Right cardiac atrium (tissue), 5 donors: ENCODE measurements around the gene CSMD2. TPM values are rescaled to one million over a fixed set of nuclear protein-coding genes. Genes with fewer than 3 reads are reported as not detected.
A peak's percentile ranks its signal among the peaks of the same experiment; 100 is the strongest.

Experiments used
- ATAC-seq, 2 donors: fragments of 200-7000 bp; cut with Tn5 transposase; one replicate each; pipeline versions ENCODE4 v1.8.0 to v1.9.1; 2020; ENCODE audit warnings: moderate library complexity in 2 of 2, mild to moderate bottlenecking in 1 of 2
- DNase-seq, 3 donors: peaks; one replicate each; pipeline ENCODE4 v3.0.0-alpha.2; 2020
- H3K27ac ChIP-seq: one replicate; pipeline ENCODE4 v1.5.1; 2013; ENCODE audit warnings: mild to moderate bottlenecking, low read length, control low read depth, moderate library complexity
- H3K27me3 ChIP-seq: one replicate; pipeline ENCODE4 v1.6.1; 2013; ENCODE audit not compliant: control insufficient read depth, insufficient read depth
- H3K4me1 ChIP-seq: one replicate; pipeline ENCODE4 v1.6.1; 2013; ENCODE audit warnings: low read length; ENCODE audit not compliant: control insufficient read depth, insufficient read depth
- H3K4me3 ChIP-seq: one replicate; pipeline ENCODE4 v1.5.1; 2013; ENCODE audit warnings: low read length, control low read depth
- H3K9me3 ChIP-seq: one replicate; pipeline ENCODE4 v1.6.1; 2013; ENCODE audit warnings: low read length; ENCODE audit not compliant: control insufficient read depth
- WGBS: extraction: QIAGEN DNeasy Blood & Tissue Kit; methylation state at CpG from one replicate; pipeline ENCODE4 v1.1.7; 2013; 5-methylcytosine and 5-hydroxymethylcytosine counted together
- intact Hi-C, 4 donors: fragments of 100-400 bp; cut with DNase I; formaldehyde crosslinking; loops; one replicate each; pipeline versions ENCODE4 v1.11.0 to v1.14.0; 2022 to 2023
- polyA plus RNA-seq: library from polyadenylated mRNA; stranded (reverse); fragments of 200-250 nt; gene quantifications from one replicate; pipeline ENCODE4 v1.2.3, GENCODE V29; 2013
- total RNA-seq, 4 donors: library from RNA; stranded (reverse); fragmentation: NEBNext Ultra II Directional; extraction: Animal tissue kit (Norgen Biotek cat#: 25700); gene quantifications; one replicate each; pipeline ENCODE4 v1.2.1, GENCODE V29; 2021
- donor health status: healthy with polysubstance abuse.
- donor health status: DM: no; HTN: yes; CAD: no.
- donor health status: DM: no; HTN: no; CAD: no.
- donor health status: DM: no; HTN: yes; CAD: no; lungs with severe emphysema.
- donor health status: DM: yes; HTN: yes; CAD: no.

The CSMD2 gene
- total and polyA plus RNA-seq, 5 donors = 0.11 to 0.59 (median 0.38) TPM

DNA sequence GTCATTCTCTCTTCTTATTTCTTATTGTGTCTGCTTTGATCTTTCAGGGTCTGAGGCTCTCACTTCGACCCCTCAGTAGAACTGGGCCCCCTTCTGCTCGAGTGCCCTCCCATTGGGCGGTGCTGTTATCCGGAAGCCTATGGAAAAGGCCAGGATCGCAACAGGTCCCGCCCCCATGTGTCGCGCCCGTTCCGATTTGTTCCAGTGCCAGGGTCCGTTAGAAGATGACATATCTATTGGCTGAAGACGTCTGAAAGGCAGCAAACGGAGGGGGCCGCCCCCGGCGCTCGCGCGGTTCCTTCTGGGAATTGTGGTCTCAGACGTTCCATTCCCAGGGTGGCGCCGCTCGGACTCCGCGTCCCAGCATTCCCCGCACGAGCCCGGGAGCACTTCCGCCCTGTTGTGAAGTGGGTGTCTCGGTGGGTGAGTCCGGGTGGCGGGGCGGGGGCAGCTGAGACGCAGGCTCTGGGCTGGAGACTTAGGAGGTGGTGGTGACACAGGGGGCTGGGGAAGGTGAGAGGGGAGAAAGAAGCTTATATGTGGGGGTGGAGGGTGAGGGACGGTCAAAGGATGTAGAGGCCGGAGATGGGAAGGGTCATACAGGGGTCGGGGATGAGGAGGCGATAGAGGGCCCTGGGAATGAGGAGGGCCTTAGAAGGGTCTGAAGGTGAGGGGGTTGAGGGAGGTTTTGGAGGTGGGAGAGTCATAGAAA lies 692.6 kb downstream of the CSMD2 start, which contains the start of gene ZSCAN20:
Gene ZSCAN20, plus strand, starts transcription at position 377 of the 712 bp plus-strand sequence. CDS start 6,644 bp downstream, outside the sequence.
- ATAC-seq (peak; percentile 95 to 96), DNase-seq (peak; percentile 98 to 99 (median 99))
- intact Hi-C loops = loop anchor here in 2 of 4 donors (5.0 to 10.0 kb wide), 3 partner anchors 140 to 335 kb away; no protein-coding TSS in a partner anchor
- no peaks in the 10 kb centered on the region for H3K9me3 ChIP-seq
- no peaks in the 10 kb centered on the region for H3K27me3 ChIP-seq
- H3K4me3 ChIP-seq = peak within 1 kb of the TSS; percentile 63
- peaks cover 5% of the 10 kb centered on the region for H3K4me1 ChIP-seq
- under 1% methylated on average over 38 of the region's 38 CpGs for WGBS
- H3K27ac ChIP-seq = peak within 1 kb of the TSS; percentile 71

DNA sequence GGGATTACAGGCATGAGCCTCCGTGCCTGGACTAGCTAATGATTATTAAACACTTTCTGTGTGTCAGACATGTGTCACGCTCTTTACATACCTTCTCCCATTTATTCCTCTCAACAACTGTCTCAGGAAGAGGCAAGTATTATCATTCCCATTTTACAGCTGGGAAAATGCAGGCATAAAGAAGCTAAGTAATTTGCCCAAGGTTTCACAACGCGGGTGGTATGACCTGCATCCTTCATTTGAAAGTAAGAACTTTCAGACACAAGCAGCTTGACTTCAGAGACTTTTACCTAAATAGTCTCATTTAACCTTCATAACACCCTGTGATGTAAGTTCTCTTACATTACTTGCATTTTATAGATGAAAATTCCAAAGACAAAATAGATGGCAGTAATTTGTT lies 693.6 kb downstream of the CSMD2 start:
- Histone ChIP-seq H3K9me3 (no peaks in the 10 kb centered on the region), H3K27ac (no peak overlapping the region), H3K4me1 (peaks cover 7% of the 10 kb centered on the region), H3K27me3 (no peaks in the 10 kb centered on the region), H3K4me3 (no peak overlapping the region)
- DNase-seq (no peak), ATAC-seq (no peak)
- 92% methylated on average over 4 of the region's 4 CpGs for WGBS
- intact Hi-C loops = loop anchor here in 2 of 4 donors (2.0 to 10.0 kb wide), 4 partner anchors 141 to 334 kb away; no protein-coding TSS in a partner anchor

DNA sequence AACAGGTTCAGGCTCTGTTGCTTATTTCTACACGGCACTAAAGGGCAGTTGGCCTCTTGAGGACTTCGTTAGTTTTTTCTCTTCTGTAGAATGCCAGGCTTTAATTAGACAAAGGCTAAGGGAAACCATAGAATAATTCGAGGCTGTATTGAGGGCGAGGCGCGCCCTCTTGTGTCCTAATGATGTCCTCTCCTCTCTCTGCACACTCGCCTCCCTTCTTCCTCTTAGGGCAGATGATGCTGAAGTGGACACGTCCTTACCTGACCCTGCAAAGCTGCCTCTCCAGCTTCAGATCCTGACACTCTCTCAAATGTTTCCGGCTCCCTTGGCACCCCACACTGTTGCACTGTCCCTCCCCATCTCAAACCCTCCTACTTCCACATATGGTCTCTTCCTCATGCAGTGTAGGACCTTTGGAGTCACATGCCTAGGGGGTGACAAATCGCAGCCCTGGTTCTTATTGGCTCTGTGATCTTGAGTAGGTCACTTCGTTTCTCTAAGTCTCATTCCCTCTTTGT lies 694.5 kb downstream of the CSMD2 start:
- ATAC-seq (peak; percentile 62 to 63), DNase-seq (peak; percentile 75 to 92 (median 87))
- 3% methylated on average over 11 of the region's 11 CpGs for WGBS
- H3K4me1 ChIP-seq = peaks cover 12% of the 10 kb centered on the region
- no peak overlapping the region for H3K4me3 ChIP-seq
- intact Hi-C loops = loop anchor here in 2 of 4 donors (2.0 to 10.0 kb wide), 4 partner anchors 142 to 333 kb away; no protein-coding TSS in a partner anchor
- no peaks in the 10 kb centered on the region for H3K9me3 ChIP-seq
- peak overlapping the region; percentile 49 for H3K27ac ChIP-seq
- no peaks in the 10 kb centered on the region for H3K27me3 ChIP-seq

DNA sequence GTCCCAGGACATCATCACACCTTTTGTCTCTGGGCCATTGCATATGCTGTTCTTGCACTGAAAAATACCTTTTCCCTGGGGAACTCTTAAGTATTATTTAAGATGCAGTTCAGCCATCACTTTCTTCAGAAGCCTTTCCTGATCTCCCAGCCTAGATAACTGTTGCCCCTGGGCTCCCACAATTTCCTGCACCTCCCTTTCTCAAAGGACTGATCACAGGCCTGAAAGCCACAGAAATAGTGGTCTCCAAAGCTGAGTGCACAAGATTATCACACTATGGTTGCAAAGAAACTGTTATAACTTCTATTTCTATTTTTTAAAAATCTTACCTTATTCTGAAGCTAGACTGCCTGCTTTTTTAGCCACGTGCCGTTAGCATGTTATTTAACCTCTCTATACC lies 695.3 kb downstream of the CSMD2 start:
- H3K27me3 ChIP-seq = no peaks in the 10 kb centered on the region
- no peaks in the 10 kb centered on the region for H3K9me3 ChIP-seq
- intact Hi-C loops = loop anchor here (2.0 to 10.0 kb wide), 10 partner anchors 85 to 355 kb away; no protein-coding TSS in a partner anchor
- 90% methylated on average over 2 of the region's 2 CpGs for WGBS
- no peak for ATAC-seq
- H3K4me1 ChIP-seq = peaks cover 10% of the 10 kb centered on the region
- no peak overlapping the region for H3K4me3 ChIP-seq
- H3K27ac ChIP-seq = no peak overlapping the region
- DNase-seq = no peak

DNA sequence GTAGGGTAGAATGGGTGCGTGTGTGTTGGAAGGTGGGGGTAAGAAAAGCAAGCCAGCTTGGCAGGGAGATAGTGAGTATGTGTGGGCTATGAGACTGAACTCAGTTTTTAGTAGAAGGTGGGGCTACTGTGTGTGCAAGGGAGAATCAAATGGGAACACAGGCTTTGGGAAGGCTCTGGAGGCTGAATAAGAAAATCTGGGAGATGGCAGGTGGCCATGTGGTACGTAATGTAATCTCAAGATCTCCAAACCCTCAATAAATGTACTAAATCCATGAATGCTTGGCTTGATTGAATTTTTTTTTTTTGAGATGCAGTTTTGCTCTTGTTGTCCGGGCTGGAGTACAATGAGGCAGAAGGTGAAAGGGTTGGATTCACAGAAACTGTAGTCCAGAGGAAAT lies 696.1 kb downstream of the CSMD2 start:
- DNase-seq (no peak), ATAC-seq (no peak)
- no peaks in the 10 kb centered on the region for H3K27me3 ChIP-seq
- intact Hi-C loops = loop anchor here (5.0 to 10.0 kb wide), 6 partner anchors 84 to 354 kb away; no protein-coding TSS in a partner anchor
- H3K27ac ChIP-seq = no peak overlapping the region
- 82% methylated on average over 3 of the region's 3 CpGs for WGBS
- H3K4me3 ChIP-seq = no peak overlapping the region
- no peaks in the 10 kb centered on the region for H3K9me3 ChIP-seq
- peaks cover 10% of the 10 kb centered on the region for H3K4me1 ChIP-seq

DNA sequence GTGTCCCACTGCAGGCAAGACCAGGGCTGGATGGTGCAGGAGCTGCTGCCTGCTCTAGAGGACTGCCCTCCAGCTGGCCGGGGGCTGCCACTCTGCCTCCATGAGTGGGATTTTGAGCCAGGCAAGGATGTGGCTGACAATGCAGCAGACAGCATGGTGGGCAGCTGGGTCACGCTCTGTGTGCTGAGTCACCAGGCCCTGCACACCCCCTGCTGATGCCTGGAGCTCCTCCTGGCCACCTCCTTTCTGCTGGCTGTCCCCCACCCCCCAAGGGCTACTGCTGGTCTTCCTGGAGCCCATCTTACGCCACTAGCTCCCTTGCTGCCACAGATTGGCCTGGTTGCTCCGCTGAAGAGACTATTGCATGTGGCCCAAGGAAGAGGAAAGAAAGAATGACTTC lies 696.5 kb downstream of the CSMD2 start:
- Histone ChIP-seq H3K4me3 (no peak overlapping the region), H3K4me1 (peaks cover 10% of the 10 kb centered on the region), H3K9me3 (no peaks in the 10 kb centered on the region), H3K27ac (no peak overlapping the region), H3K27me3 (no peaks in the 10 kb centered on the region)
- intact Hi-C loops = loop anchor here (5.0 to 10.0 kb wide), 6 partner anchors 84 to 354 kb away; no protein-coding TSS in a partner anchor
- WGBS = 93% methylated on average over 4 of the region's 4 CpGs
- DNase-seq (no peak), ATAC-seq (no peak)

DNA sequence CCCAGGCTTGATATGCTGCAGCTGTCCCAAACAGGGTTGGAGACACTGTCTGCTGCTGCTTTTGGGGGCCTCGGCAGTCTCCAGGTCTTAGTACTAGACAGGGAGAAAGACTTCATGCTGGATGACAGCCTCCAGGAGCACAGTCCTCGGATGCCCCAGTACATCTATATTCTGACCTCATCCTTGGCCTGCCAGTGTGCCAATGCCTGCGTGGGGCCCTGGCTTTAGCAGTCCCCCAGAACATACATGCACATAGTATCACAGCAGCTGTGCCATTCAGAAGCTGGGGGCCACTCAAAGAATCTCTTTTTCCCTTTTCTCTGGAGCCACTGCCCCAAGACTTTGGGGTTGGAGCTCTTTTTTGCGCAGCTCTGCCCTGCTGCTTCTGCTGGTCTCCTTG lies 697.0 kb downstream of the CSMD2 start:
- Histone ChIP-seq H3K27me3 (no peaks in the 10 kb centered on the region), H3K4me3 (no peak overlapping the region), H3K4me1 (peaks cover 9% of the 10 kb centered on the region), H3K27ac (no peak overlapping the region), H3K9me3 (no peaks in the 10 kb centered on the region)
- intact Hi-C loops = loop anchor here (5.0 to 10.0 kb wide), 6 partner anchors 83 to 353 kb away; no protein-coding TSS in a partner anchor
- 79% methylated on average over 4 of the region's 4 CpGs for WGBS
- ATAC-seq (no peak), DNase-seq (no peak)

DNA sequence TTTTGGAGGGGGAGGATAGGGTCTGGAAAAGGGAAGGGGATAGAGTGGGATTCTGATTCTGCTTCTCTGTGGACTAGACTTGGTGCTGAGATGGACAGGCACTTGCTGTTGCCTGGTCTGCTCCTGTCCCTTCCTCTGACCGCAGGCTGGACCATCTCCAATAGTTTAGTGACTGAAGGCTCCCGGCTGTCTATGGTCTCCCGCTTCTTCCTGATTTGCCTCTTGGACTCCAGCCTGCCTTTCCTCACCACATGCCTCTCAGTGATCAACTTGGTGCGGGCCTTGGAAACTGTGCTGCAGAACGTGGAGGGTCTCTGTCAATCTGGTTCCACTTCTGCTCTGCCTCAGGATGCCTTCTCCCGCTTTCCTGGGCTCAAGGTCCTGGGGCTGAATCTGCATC lies 698.9 kb downstream of the CSMD2 start:
- Histone ChIP-seq H3K9me3 (no peaks in the 10 kb centered on the region), H3K27me3 (no peaks in the 10 kb centered on the region), H3K4me1 (peaks cover 8% of the 10 kb centered on the region), H3K27ac (no peak overlapping the region), H3K4me3 (no peak overlapping the region)
- ATAC-seq (peak in 1 of 2 donors; percentile 18), DNase-seq (peak in 1 of 3 donors; percentile 71)
- WGBS = 18% methylated on average over 6 of the region's 6 CpGs
- intact Hi-C loops = loop anchor here (5.0 to 10.0 kb wide), 6 partner anchors 81 to 351 kb away; no protein-coding TSS in a partner anchor

DNA sequence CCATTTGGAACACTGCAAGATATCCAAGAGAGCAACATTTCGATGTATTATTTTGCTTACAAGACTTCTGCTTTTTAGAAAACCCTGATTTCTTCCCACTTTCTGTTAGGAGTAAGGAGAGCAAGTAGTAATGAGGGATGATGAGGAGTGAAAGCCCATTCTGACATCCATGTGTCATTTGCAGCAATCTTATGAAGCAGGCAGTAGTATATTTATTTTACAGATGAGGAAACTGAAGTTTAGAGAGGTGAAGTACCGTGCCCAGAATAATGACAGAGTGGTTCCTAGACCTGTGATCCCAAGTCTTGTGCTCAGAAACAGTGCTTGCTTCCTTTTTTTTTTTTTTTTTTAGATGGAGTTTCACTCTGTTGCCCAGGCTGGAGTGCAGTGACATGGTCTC lies 699.7 kb downstream of the CSMD2 start:
- Histone ChIP-seq H3K27ac (no peak overlapping the region), H3K4me3 (no peak overlapping the region), H3K9me3 (no peaks in the 10 kb centered on the region), H3K4me1 (peaks cover 11% of the 10 kb centered on the region), H3K27me3 (no peaks in the 10 kb centered on the region)
- WGBS = 89% methylated on average over 2 of the region's 2 CpGs
- intact Hi-C loops = loop anchor here (5.0 to 10.0 kb wide), 6 partner anchors 81 to 351 kb away; no protein-coding TSS in a partner anchor
- DNase-seq = no peak
- ATAC-seq = no peak

DNA sequence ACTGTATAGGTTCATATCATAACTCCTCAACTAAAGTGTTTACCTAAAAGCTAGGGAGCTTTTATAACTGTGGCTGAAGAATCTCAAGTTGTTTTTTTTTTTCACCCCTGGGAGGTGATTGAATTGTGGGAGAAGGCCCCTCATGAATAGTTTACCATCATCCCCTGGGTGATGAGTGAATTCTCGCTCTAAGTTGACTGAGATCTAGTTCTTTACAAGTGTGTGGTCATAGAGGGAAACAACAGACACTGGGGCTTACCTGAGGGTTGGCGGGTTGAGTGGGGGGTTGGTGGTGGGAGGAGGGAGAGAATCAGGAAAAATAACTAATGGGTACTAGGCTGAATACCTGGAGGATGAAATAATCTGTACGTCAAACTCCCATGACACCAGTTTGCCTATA lies 700.5 kb downstream of the CSMD2 start:
- H3K4me3 ChIP-seq = no peak overlapping the region
- no peak for ATAC-seq
- intact Hi-C loops = loop anchor here (10.0 kb wide), 4 partner anchors 80 to 350 kb away; no protein-coding TSS in a partner anchor
- DNase-seq = no peak
- H3K27ac ChIP-seq = no peak overlapping the region
- H3K4me1 ChIP-seq = peaks cover 11% of the 10 kb centered on the region
- no peaks in the 10 kb centered on the region for H3K9me3 ChIP-seq
- WGBS = 95% methylated on average over 3 of the region's 3 CpGs
- no peaks in the 10 kb centered on the region for H3K27me3 ChIP-seq
